ENCODE results near the gene DLK2.

DNA sequence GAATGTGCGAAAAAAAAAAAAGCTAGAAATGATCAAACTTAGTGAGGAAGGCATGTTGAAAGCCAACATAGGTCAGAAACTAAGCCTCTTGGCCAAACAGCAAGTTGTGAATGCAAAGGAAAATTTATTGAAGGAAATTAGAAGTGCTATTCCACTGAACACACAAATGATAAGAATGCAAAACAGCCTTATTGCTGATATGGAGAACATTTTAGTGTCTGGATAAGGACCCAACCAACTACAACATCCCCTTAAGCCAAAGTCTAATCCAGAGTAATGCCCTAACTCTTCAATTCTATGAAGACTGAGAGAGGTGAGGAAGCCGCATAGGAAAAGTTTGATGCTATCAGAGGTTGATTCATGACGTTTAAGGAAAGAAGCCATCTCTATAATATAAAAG is 33.5 kb downstream of the DLK2 start:
- no peak for TF ChIP-seq EZH2 (IDR thresholded peaks at IDR 0.05; ENCODE audit: insufficient read depth, poor library complexity, severe bottlenecking)
- TF ChIP-seq EZH2phosphoT487 (IDR thresholded peaks at IDR 0.05; ENCODE audit: insufficient read depth, low read depth) = no peak
